MCF 10A (cell line): ENCODE data around the gene ZC3H14. TPM values are rescaled to one million over a fixed set of nuclear protein-coding genes. Genes with fewer than 3 reads are reported as not detected.

ENCODE experiments used
- BruUV-seq: library from RNA; stranded (reverse); fragments of 400-500 nt; replicated peaks from 2 replicates; lab custom pipeline; 2021; lab: Mats Ljungman, UMichigan
- CTCF ChIA-PET: fragments of 300-600 bp; sonication (Branson Sonifier 250); formaldehyde crosslinking; extraction: SDS; loops from one replicate; lab custom pipeline; 2021; ENCODE audit warnings: antibody characterized with exemption, inconsistent platforms; lab: Yijun Ruan, JAX
- POLR2A ChIA-PET: fragments of 300-600, 350-650 bp; sonication (Branson Sonifier 250); formaldehyde crosslinking; extraction: SDS; loops from one replicate; lab custom pipeline; 2020; ENCODE audit warnings: antibody characterized with exemption, inconsistent platforms; lab: Yijun Ruan, JAX
- DNase-seq: peaks from one replicate; pipeline ENCODE4 v3.0.0-alpha.2; 2018; ENCODE audit not compliant: unreplicated experiment
- H3K27ac Mint-ChIP-seq: one replicate; pipeline ENCODE4 v1.8.0; 2022; ENCODE audit warnings: mild to moderate bottlenecking, low read depth, mixed read lengths; ENCODE audit not compliant: unreplicated experiment
- H3K27me3 Mint-ChIP-seq: one replicate; pipeline ENCODE4 v1.8.0; 2022; ENCODE audit warnings: mixed read lengths; ENCODE audit not compliant: insufficient read depth, unreplicated experiment
- H3K36me3 Mint-ChIP-seq: one replicate; pipeline ENCODE4 v1.8.0; 2022; ENCODE audit warnings: mild to moderate bottlenecking, moderate library complexity, mixed read lengths; ENCODE audit not compliant: insufficient read depth, unreplicated experiment
- H3K4me1 Mint-ChIP-seq: one replicate; pipeline ENCODE4 v1.8.0; 2022; ENCODE audit warnings: mixed read lengths; ENCODE audit not compliant: insufficient read depth, unreplicated experiment
- H3K4me3 Mint-ChIP-seq: one replicate; pipeline ENCODE4 v1.8.0; 2022; ENCODE audit warnings: mild to moderate bottlenecking, moderate library complexity, mixed read lengths; ENCODE audit not compliant: unreplicated experiment
- H3K9me3 Mint-ChIP-seq: one replicate; pipeline ENCODE4 v1.8.0; 2022; ENCODE audit warnings: mixed read lengths; ENCODE audit not compliant: unreplicated experiment
- CTCF ChIP-seq: fragments of 200-600 bp; IDR thresholded peaks from one replicate; pipeline ENCODE4 v1.8.0; 2022; ENCODE audit warnings: antibody characterized with exemption, mild to moderate bottlenecking; ENCODE audit not compliant: unreplicated experiment
- intact Hi-C: fragments of 100-400 bp; cut with micrococcal nuclease; formaldehyde crosslinking; loops from 2 replicates; pipeline ENCODE4 v1.14.1; 2022
- total RNA-seq: library from RNA; stranded (reverse); gene quantifications from 2 replicates; pipeline ENCODE4 v1.2.3, GENCODE V29; 2022

Gene ZC3H14
- total RNA-seq, 1 experiment from 2014 or later: 72.6 TPM

GRCh38 chr14:88668448-88669116 is 105.7 kb downstream of the ZC3H14 start:
- no peak overlapping the region for H3K27ac Mint-ChIP-seq
- H3K27me3 Mint-ChIP-seq: no peaks in the 10 kb centered on the region
- intact Hi-C loops: loop anchor here (5.0 kb wide), 1 partner anchor 1249 kb away; no protein-coding TSS in a partner anchor
- peaks cover 7% of the 10 kb centered on the region for H3K9me3 Mint-ChIP-seq
- DNase-seq: no peak
- ChIA-PET POLR2A (interaction anchor here (0.7 to 3.3 kb wide), 4 partner anchors 35 to 200 kb away, joined by 3 to 18 read pairs (median 7); partner anchors contain the start of genes EML5 and TTC8), CTCF (interaction anchor here (0.6 to 7.2 kb wide), 26 partner anchors 9 to 1251 kb away, joined by 3 to 106 read pairs (median 5); partner anchors contain the start of genes EML5 and TTC8)
- H3K4me3 Mint-ChIP-seq: no peak overlapping the region
- BruUV-seq: no TSS peak
- no peaks in the 10 kb centered on the region for H3K4me1 Mint-ChIP-seq
- no peak for TF ChIP-seq CTCF
- H3K36me3 Mint-ChIP-seq: no peaks in the 10 kb centered on the region

- no TSS peak for BruUV-seq
- Mint-ChIP-seq H3K4me3 (no peak overlapping the region), H3K9me3 (peaks cover 7% of the 10 kb centered on the region), H3K4me1 (no peaks in the 10 kb centered on the region), H3K27ac (no peak overlapping the region), H3K27me3 (no peaks in the 10 kb centered on the region), H3K36me3 (no peaks in the 10 kb centered on the region)
- CTCF ChIA-PET: interaction anchor here (0.6 to 7.2 kb wide), 11 partner anchors 8 to 593 kb away, joined by 3 to 106 read pairs (median 4); partner anchors contain the start of gene EML5
- TF ChIP-seq CTCF: no peak
- DNase-seq: no peak
- POLR2A ChIA-PET: interaction anchor here (1.0 kb wide), 1 partner anchor 155 kb away, joined by 3 read pairs; the partner anchor contains the start of gene TTC8
- intact Hi-C loops: loop anchor here (5.0 kb wide), 1 partner anchor 1248 kb away; no protein-coding TSS in a partner anchor
These were observed 106.5 kb downstream of the ZC3H14 start for GRCh38 chr14:88669346-88669745.

Other genes with a start within 250 kb of the ZC3H14 start
- gene KCNK10, start 239.8 kb upstream of the ZC3H14 start, total RNA-seq: not detected in 2 replicates
- gene SPATA7, start 177.4 kb upstream of the ZC3H14 start, total RNA-seq: 3.7 and 5.7 TPM in 2 replicates
- gene PTPN21, start 8.0 kb upstream of the ZC3H14 start, total RNA-seq: 15.7 and 18.1 TPM in 2 replicates
- gene EML5, start 229.9 kb downstream of the ZC3H14 start, total RNA-seq: 0.37 and 0.54 TPM in 2 replicates